Stimulated activated CD8-positive, alpha-beta memory T cell treated with anti-CD3 and anti-CD28 coated beads, Interleukin-15, amount 100 ng/mL, for 24 hours (primary cell): ENCODE results near the gene NUP133.
"Not testable (repeated sequence)": the region's sequence is repeated elsewhere in the genome, so short reads cannot be mapped to it uniquely, and the experiment has no call there.

ENCODE experiments used
- DNase-seq: peaks from one replicate; pipeline ENCODE4 v3.0.0-alpha.2; 2020; ENCODE audit warnings: low read depth

The NUP133 gene

GRCh38 chr1:229508823-229509337, 739 bp upstream of the NUP133 start:
- DNase-seq = no peak

GRCh38 chr1:229507502-229507901, 639 bp downstream of the NUP133 start:
- DNase-seq = no peak

GRCh38 chr1:229506633-229507032, 1.5 kb downstream of the NUP133 start:
- DNase-seq = no peak

- DNase-seq = no peak
Observed at GRCh38 chr1:229495782-229496181, 12.4 kb downstream of the NUP133 start.

GRCh38 chr1:229487181-229487580, 21.0 kb downstream of the NUP133 start:
- DNase-seq = no peak

GRCh38 chr1:229485318-229485717, 22.8 kb downstream of the NUP133 start:
- DNase-seq = no peak

GRCh38 chr1:229482511-229482910, 25.6 kb downstream of the NUP133 start:
- DNase-seq = no peak

- no peak for DNase-seq
Observed at GRCh38 chr1:229480495-229480894, 27.6 kb downstream of the NUP133 start.

GRCh38 chr1:229479660-229480399, 28.3 kb downstream of the NUP133 start:
- DNase-seq = no peak

GRCh38 chr1:229478852-229479251, 29.3 kb downstream of the NUP133 start:
- no peak for DNase-seq

- DNase-seq = not testable (repeated sequence)
Observed at GRCh38 chr1:229475859-229476258, 32.3 kb downstream of the NUP133 start.

GRCh38 chr1:229474509-229474908, 33.6 kb downstream of the NUP133 start:
- no peak for DNase-seq

GRCh38 chr1:229471175-229471574, 37.0 kb downstream of the NUP133 start:
- no peak for DNase-seq

- DNase-seq = no peak
Observed at GRCh38 chr1:229470406-229471043, 37.6 kb downstream of the NUP133 start.

GRCh38 chr1:229466887-229467286, 41.3 kb downstream of the NUP133 start:
- DNase-seq = no peak

GRCh38 chr1:229464672-229465071, 43.5 kb downstream of the NUP133 start:
- no peak for DNase-seq

GRCh38 chr1:229461032-229461668, 47.0 kb downstream of the NUP133 start:
- DNase-seq = no peak

- no peak for DNase-seq
Observed at GRCh38 chr1:229459815-229460214, 48.3 kb downstream of the NUP133 start.

- no peak for DNase-seq
Observed at GRCh38 chr1:229457436-229457835, 50.7 kb downstream of the NUP133 start.

- DNase-seq = no peak
Observed at GRCh38 chr1:229456016-229456415, 52.1 kb downstream of the NUP133 start.

GRCh38 chr1:229454056-229454455, 54.1 kb downstream of the NUP133 start:
- no peak for DNase-seq

GRCh38 chr1:229452956-229453801, 55.0 kb downstream of the NUP133 start:
- DNase-seq = no peak
